ENCODE results near the gene ZSCAN16. TPM values are rescaled to one million over a fixed set of nuclear protein-coding genes. Genes with fewer than 3 reads are reported as not detected.

Gene ZSCAN16
- 3.8 and 5.2 TPM in 2 replicates for total RNA-seq (2014; rRNA removed; shearing (Covaris generic))

GRCh38 chr6:28124350-28124970 lies at the start of gene ZSCAN16:
TSS of gene ZSCAN16 (plus strand) at chr6:28124609. CDS start at chr6:28125444, 835 bp downstream.

GRCh38 chr6:28080381-28080630 lies 44.1 kb upstream of the ZSCAN16 start, which contains the start of gene ZNF165:
TSS of gene ZNF165 (plus strand) at chr6:28080568. CDS start at chr6:28085481, 4,913 bp downstream.

DNA sequence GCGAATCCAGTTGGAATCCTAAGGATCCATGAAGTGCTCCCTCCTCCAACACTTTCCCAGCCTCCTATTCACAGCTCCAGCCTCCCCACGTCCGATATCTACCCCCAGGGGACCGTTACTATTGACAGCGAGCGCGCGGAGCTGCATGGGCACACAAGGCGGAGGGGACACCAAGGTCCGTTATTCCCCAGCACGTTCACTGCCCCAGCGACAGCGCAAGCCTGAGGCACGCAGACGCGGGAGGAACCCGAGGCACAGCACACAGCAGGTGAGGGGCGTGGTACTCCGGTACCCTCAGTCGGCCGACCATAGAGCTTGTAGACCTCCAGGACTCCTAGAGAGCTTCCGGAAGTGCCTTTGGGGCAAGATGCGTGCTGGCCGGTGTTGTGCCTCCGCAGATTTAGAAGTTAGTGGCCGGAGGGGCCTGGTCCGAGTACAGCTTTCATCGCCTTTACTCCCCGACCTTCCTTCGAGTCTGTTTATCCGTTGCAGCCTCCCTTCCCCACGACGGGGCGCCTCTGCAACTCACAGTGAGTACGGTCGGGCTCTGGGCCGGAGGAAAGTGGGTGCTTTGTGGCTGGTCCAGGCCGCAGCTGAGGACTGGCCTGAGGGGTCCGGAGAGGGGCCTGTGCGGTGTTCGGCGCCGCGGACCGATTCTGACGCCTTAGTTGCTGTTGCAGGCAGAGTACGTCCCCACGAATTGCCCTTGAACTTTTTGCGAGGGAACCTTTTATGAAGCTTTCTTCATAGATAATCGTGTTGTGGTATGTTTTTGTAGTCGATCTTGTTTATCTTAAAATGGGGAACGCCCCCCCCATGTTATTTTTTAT lies 17.3 kb downstream of the ZSCAN16 start, which contains the start of gene ZKSCAN8:
ZKSCAN8 (plus strand) TSS at position 384 of the 830 bp plus-strand sequence. CDS start 6,525 bp downstream, outside the sequence.

Other genes starting within 250 kb of the ZSCAN16 start
- gene OR2B2, start 212.2 kb upstream of the ZSCAN16 start, total RNA-seq (2014; rRNA removed; shearing (Covaris generic)): not detected in 2 replicates
- gene OR2B6, start 167.4 kb upstream of the ZSCAN16 start, total RNA-seq (2014; rRNA removed; shearing (Covaris generic)): not detected in 2 replicates
- gene ZNF165, start 44.0 kb upstream of the ZSCAN16 start, total RNA-seq (2014; rRNA removed; shearing (Covaris generic)): 0.87 and 1.0 TPM in 2 replicates
- 9.1 and 12.7 TPM in 2 replicates for gene ZKSCAN8, start 17.3 kb downstream of the ZSCAN16 start, total RNA-seq (2014; rRNA removed; shearing (Covaris generic))
- gene ZSCAN9, start 100.7 kb downstream of the ZSCAN16 start, total RNA-seq (2014; rRNA removed; shearing (Covaris generic)): 5.1 and 7.4 TPM in 2 replicates
- gene ZKSCAN4, start 127.7 kb downstream of the ZSCAN16 start, total RNA-seq (2014; rRNA removed; shearing (Covaris generic)): 1.2 and 1.5 TPM in 2 replicates
- not detected in 2 replicates for gene NKAPL, start 134.7 kb downstream of the ZSCAN16 start, total RNA-seq (2014; rRNA removed; shearing (Covaris generic))
- 7.3 and 8.7 TPM in 2 replicates for gene ZSCAN26, start 142.5 kb downstream of the ZSCAN16 start, total RNA-seq (2014; rRNA removed; shearing (Covaris generic))
- 2.0 and 3.2 TPM in 2 replicates for gene PGBD1, start 157.0 kb downstream of the ZSCAN16 start, total RNA-seq (2014; rRNA removed; shearing (Covaris generic))
- gene ZSCAN31, start 211.5 kb downstream of the ZSCAN16 start, total RNA-seq (2014; rRNA removed; shearing (Covaris generic)): 2.0 and 2.1 TPM in 2 replicates
- 0.88 and 1.8 TPM in 2 replicates for gene ZKSCAN3, start 225.3 kb downstream of the ZSCAN16 start, total RNA-seq (2014; rRNA removed; shearing (Covaris generic))

Measured in A375 (cell line).